ENCODE results near the gene DLEC1. TPM values are rescaled to one million over a fixed set of nuclear protein-coding genes. Genes with fewer than 3 reads are reported as not detected.

The DLEC1 gene
- total RNA-seq, 1 donor from 2014 or later: 0.54 TPM

GRCh38 chr3:38165722-38166387 lies 126.8 kb downstream of the DLEC1 start:
- Mint-ChIP-seq H3K27ac (ENCODE audit: unreplicated experiment) (peak overlapping the region; percentile 88), H3K4me1 (ENCODE audit: low read depth, unreplicated experiment) (peaks cover 31% of the 10 kb centered on the region), H3K27me3 (ENCODE audit: low read depth, unreplicated experiment) (no peaks in the 10 kb centered on the region), H3K4me3 (ENCODE audit: unreplicated experiment) (peak overlapping the region; percentile 99), H3K36me3 (ENCODE audit: low read depth, unreplicated experiment) (peaks cover 7% of the 10 kb centered on the region), H3K9me3 (ENCODE audit: unreplicated experiment) (peaks cover 3% of the 10 kb centered on the region)
- Histone ChIP-seq H3K9me3 (ENCODE audit: insufficient read depth, low read depth, low read length) (no peaks in the 10 kb centered on the region), H3K27me3 (ENCODE audit: insufficient read depth, low read length) (no peaks in the 10 kb centered on the region), H3K9ac (ENCODE audit: low read length) (peak overlapping the region; percentile 88), H3K79me2 (ENCODE audit: insufficient read depth, low read length) (peaks cover 53% of the 10 kb centered on the region), H4K20me1 (ENCODE audit: insufficient read depth, low read length) (peaks cover 6% of the 10 kb centered on the region), H3K4me1 (ENCODE audit: insufficient read depth, low read length) (peaks cover 24% of the 10 kb centered on the region), H3K27ac (ENCODE audit: low read depth, low read length) (peak overlapping the region; percentile 97), H2AFZ (ENCODE audit: low read depth, low read length) (peak overlapping the region; percentile 93), H3K4me2 (ENCODE audit: low read length) (peak overlapping the region; percentile 90), H3K36me3 (ENCODE audit: insufficient read depth, low read length) (no peaks in the 10 kb centered on the region), H3K4me3 (ENCODE audit: insufficient read depth, low read depth, low read length) (peak overlapping the region; percentile 96)
- FAIRE-seq (no peak), DNase-seq (ENCODE audit: low read depth) (peak; percentile 27)
- no peak for TF ChIP-seq CTCF (IDR thresholded peaks at IDR 0.05; ENCODE audit: insufficient read depth, low read depth, low read length)
- no peak for TF ChIP-seq EZH2 (IDR thresholded peaks at IDR 0.05; ENCODE audit: insufficient read depth, low read length)

- Histone ChIP-seq H4K20me1 (ENCODE audit: insufficient read depth, low read length) (peaks cover 14% of the 10 kb centered on the region), H3K36me3 (ENCODE audit: insufficient read depth, low read length) (no peaks in the 10 kb centered on the region), H3K27me3 (ENCODE audit: insufficient read depth, low read length) (no peaks in the 10 kb centered on the region), H3K4me3 (ENCODE audit: insufficient read depth, low read depth, low read length) (peak overlapping the region; percentile 96), H3K9ac (ENCODE audit: low read length) (peak overlapping the region; percentile 35), H3K9me3 (ENCODE audit: insufficient read depth, low read depth, low read length) (no peaks in the 10 kb centered on the region), H3K27ac (ENCODE audit: low read depth, low read length) (peak overlapping the region; percentile 96), H3K79me2 (ENCODE audit: insufficient read depth, low read length) (peaks cover 71% of the 10 kb centered on the region), H2AFZ (ENCODE audit: low read depth, low read length) (no peak overlapping the region), H3K4me1 (ENCODE audit: insufficient read depth, low read length) (peaks cover 24% of the 10 kb centered on the region), H3K4me2 (ENCODE audit: low read length) (peak overlapping the region; percentile 90)
- TF ChIP-seq CTCF (IDR thresholded peaks at IDR 0.05; ENCODE audit: insufficient read depth, low read depth, low read length): no peak
- Mint-ChIP-seq H3K27ac (ENCODE audit: unreplicated experiment) (peak overlapping the region; percentile 70), H3K36me3 (ENCODE audit: low read depth, unreplicated experiment) (peaks cover 7% of the 10 kb centered on the region), H3K4me1 (ENCODE audit: low read depth, unreplicated experiment) (peaks cover 36% of the 10 kb centered on the region), H3K27me3 (ENCODE audit: low read depth, unreplicated experiment) (no peaks in the 10 kb centered on the region), H3K4me3 (ENCODE audit: unreplicated experiment) (peak overlapping the region; percentile 99), H3K9me3 (ENCODE audit: unreplicated experiment) (peaks cover 3% of the 10 kb centered on the region)
- FAIRE-seq (no peak), DNase-seq (ENCODE audit: low read depth) (no peak)
Measured at GRCh38 chr3:38167591-38167990, 128.6 kb downstream of the DLEC1 start.
